Measurements from ENCODE around the gene NANOS3. TPM values are rescaled to one million over a fixed set of nuclear protein-coding genes. Genes with fewer than 3 reads are reported as not detected.

The NANOS3 gene
- total and polyA plus RNA-seq, 10 of the 15 experiments (the other 5 are each of a cell fraction or from before 2014, with no cell fraction given) = 0.31 to 1.7 (median 0.81) TPM

DNA sequence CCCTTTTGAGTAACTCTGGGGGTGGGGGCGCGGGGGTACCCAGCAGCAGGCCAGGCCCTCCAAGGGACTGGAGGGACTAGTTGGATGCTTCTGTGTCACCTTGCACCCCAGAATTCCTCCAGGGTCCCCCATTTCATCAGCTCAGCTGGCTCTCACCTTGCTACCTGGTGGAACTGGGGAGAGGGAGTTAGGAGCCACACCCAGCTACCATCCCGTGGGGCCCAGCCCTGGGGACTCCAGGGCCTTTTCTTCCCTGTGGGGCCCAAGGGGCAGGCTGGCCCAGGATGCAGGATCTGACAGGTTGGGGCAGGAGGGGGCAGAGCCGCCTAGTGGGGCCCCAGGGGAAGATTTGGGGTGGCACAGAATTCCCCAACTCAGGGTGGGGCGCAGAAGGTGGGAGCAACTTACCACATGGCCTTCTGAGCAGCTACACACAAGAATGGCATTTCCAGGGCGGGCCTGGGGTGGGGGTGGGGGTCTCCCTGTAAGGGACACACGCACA is 32.8 kb upstream of the NANOS3 start:
- FAIRE-seq (no peak), DNase-seq (ENCODE audit: low read depth, low spot score) (no peak), ATAC-seq (no peak)
- BruUV-seq (replicated peaks) = no TSS peak
- RAD21 ChIA-PET (ENCODE audit: unreplicated experiment) = interaction anchor here (1.6 kb wide), 1 partner anchor 18 kb away, joined by 7 read pairs; no protein-coding TSS in a partner anchor
- in situ Hi-C loops (cut with MboI) = loop anchor here (10.0 kb wide), 1 partner anchor 689 kb away; the partner anchor contains the start of genes IER2 and STX10
- SMC1A ChIA-PET (ENCODE audit: uncharacterized antibody, unreplicated experiment) = no interaction called here
- CTCF ChIA-PET = no interaction called here
- Histone ChIP-seq H3K4me1 (ENCODE audit: control insufficient read depth, insufficient read depth, low read length) (peaks cover 51% of the 10 kb centered on the region), H4K20me1 (ENCODE audit: control insufficient read depth, insufficient read depth) (no peaks in the 10 kb centered on the region), H3K4me2 (ENCODE audit: control insufficient read depth, insufficient read depth) (no peak overlapping the region), H3K79me2 (ENCODE audit: control insufficient read depth, insufficient read depth, low read length) (peaks cover 36% of the 10 kb centered on the region), H3K9ac (ENCODE audit: control insufficient read depth, insufficient read depth, low read length) (no peak overlapping the region), H3K9me3 (replicated peaks; ENCODE audit: control insufficient read depth, insufficient read depth, low read length) (no peaks in the 10 kb centered on the region), H3K36me3 (ENCODE audit: control insufficient read depth in 2 of 2, insufficient read depth in 2 of 2, low read length in 1 of 2) (no peaks in the 10 kb centered on the region), H2AFZ (ENCODE audit: control insufficient read depth, low read depth, low read length) (no peak overlapping the region), H3K4me3 (no peak overlapping the region), H3K27me3 (replicated peaks in 1 of 2; ENCODE audit: control insufficient read depth in 2 of 2, insufficient read depth in 2 of 2, low read length in 1 of 2) (no peaks in the 10 kb centered on the region), H3K27ac (ENCODE audit: control insufficient read depth, insufficient read depth) (no peak overlapping the region)
- TF ChIP-seq, protein P1, sequence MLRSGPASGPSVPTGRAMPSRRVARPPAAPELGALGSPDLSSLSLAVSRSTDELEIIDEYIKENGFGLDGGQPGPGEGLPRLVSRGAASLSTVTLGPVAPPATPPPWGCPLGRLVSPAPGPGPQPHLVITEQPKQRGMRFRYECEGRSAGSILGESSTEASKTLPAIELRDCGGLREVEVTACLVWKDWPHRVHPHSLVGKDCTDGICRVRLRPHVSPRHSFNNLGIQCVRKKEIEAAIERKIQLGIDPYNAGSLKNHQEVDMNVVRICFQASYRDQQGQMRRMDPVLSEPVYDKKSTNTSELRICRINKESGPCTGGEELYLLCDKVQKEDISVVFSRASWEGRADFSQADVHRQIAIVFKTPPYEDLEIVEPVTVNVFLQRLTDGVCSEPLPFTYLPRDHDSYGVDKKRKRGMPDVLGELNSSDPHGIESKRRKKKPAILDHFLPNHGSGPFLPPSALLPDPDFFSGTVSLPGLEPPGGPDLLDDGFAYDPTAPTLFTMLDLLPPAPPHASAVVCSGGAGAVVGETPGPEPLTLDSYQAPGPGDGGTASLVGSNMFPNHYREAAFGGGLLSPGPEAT (IDR thresholded peaks at IDR 0.05; ENCODE audit: low read depth) = no peak
- TF ChIP-seq, protein P2, sequence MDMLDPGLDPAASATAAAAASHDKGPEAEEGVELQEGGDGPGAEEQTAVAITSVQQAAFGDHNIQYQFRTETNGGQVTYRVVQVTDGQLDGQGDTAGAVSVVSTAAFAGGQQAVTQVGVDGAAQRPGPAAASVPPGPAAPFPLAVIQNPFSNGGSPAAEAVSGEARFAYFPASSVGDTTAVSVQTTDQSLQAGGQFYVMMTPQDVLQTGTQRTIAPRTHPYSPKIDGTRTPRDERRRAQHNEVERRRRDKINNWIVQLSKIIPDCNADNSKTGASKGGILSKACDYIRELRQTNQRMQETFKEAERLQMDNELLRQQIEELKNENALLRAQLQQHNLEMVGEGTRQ (IDR thresholded peaks at IDR 0.05; ENCODE audit: borderline replicate concordance, low read depth, low read length) = no peak
- TF ChIP-seq, protein P3, sequence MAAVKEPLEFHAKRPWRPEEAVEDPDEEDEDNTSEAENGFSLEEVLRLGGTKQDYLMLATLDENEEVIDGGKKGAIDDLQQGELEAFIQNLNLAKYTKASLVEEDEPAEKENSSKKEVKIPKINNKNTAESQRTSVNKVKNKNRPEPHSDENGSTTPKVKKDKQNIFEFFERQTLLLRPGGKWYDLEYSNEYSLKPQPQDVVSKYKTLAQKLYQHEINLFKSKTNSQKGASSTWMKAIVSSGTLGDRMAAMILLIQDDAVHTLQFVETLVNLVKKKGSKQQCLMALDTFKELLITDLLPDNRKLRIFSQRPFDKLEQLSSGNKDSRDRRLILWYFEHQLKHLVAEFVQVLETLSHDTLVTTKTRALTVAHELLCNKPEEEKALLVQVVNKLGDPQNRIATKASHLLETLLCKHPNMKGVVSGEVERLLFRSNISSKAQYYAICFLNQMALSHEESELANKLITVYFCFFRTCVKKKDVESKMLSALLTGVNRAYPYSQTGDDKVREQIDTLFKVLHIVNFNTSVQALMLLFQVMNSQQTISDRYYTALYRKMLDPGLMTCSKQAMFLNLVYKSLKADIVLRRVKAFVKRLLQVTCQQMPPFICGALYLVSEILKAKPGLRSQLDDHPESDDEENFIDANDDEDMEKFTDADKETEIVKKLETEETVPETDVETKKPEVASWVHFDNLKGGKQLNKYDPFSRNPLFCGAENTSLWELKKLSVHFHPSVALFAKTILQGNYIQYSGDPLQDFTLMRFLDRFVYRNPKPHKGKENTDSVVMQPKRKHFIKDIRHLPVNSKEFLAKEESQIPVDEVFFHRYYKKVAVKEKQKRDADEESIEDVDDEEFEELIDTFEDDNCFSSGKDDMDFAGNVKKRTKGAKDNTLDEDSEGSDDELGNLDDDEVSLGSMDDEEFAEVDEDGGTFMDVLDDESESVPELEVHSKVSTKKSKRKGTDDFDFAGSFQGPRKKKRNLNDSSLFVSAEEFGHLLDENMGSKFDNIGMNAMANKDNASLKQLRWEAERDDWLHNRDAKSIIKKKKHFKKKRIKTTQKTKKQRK (IDR thresholded peaks at IDR 0.05; ENCODE audit: low read depth, low read length) = no peak
- TF ChIP-seq NFXL1 (IDR thresholded peaks at IDR 0.05; ENCODE audit: borderline replicate concordance) = no peak
- TF ChIP-seq, protein P4, sequence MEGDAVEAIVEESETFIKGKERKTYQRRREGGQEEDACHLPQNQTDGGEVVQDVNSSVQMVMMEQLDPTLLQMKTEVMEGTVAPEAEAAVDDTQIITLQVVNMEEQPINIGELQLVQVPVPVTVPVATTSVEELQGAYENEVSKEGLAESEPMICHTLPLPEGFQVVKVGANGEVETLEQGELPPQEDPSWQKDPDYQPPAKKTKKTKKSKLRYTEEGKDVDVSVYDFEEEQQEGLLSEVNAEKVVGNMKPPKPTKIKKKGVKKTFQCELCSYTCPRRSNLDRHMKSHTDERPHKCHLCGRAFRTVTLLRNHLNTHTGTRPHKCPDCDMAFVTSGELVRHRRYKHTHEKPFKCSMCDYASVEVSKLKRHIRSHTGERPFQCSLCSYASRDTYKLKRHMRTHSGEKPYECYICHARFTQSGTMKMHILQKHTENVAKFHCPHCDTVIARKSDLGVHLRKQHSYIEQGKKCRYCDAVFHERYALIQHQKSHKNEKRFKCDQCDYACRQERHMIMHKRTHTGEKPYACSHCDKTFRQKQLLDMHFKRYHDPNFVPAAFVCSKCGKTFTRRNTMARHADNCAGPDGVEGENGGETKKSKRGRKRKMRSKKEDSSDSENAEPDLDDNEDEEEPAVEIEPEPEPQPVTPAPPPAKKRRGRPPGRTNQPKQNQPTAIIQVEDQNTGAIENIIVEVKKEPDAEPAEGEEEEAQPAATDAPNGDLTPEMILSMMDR (IDR thresholded peaks at IDR 0.05 in 2 of 3, conservative IDR thresholded peaks at IDR 0.05 in 1 of 3; ENCODE audit: control insufficient read depth in 2 of 3, extremely low read depth in 1 of 3, insufficient read depth in 1 of 3, low read depth in 3 of 3, low read length in 3 of 3) = 0 out of 6 replicates have a peak, but pooled peaks of 1 of the 3 experiments have one; percentile 8
- no peak for TF ChIP-seq CHD4 (IDR thresholded peaks at IDR 0.05)
- TF ChIP-seq IKZF2 (IDR thresholded peaks at IDR 0.05) = 0 out of 4 replicates have a peak, but pooled peaks of 1 of the 2 experiments have one; percentile 7
- no peak for TF ChIP-seq MEF2A (IDR thresholded peaks at IDR 0.05; ENCODE audit: insufficient read depth, low read depth, low read length)
- TF ChIP-seq IKZF1 (conservative IDR thresholded peaks at IDR 0.05) = peak; percentile 18; the same call in 1 of the 2 replicates
- no peak for TF ChIP-seq EGR1 (IDR thresholded peaks at IDR 0.05; ENCODE audit: borderline replicate concordance in 1 of 2, low read depth in 2 of 2, low read length in 2 of 2)
- intact Hi-C loops (cut with micrococcal nuclease; ENCODE audit: unreplicated experiment) = loop anchor here (10.0 kb wide), 1 partner anchor 689 kb away; the partner anchor contains the start of genes IER2 and STX10
- POLR2A ChIA-PET = interaction anchor here (0.6 to 1.2 kb wide), 3 partner anchors 17 to 34 kb away, joined by 3 to 8 read pairs (median 3); no protein-coding TSS in a partner anchor
- WGBS (ENCODE audit: insufficient coverage, insufficient replicate concordance, low lambda C conversion rate, missing lambda C conversion rate) = 36% methylated on average over 7 of the region's 7 CpGs
